Thyroid gland (tissue), 4 donors: Measurements from ENCODE around the gene ANO2.

Experiments used
- POLR2A ChIP-seq, 2 donors: fragments of 450-650 bp; IDR thresholded peaks; one replicate each; pipeline ENCODE4 v1.6.1; 2017; ENCODE audit warnings: antibody characterized with exemption in 2 of 2, mild to moderate bottlenecking in 2 of 2, moderate library complexity in 1 of 2
- TF ChIP-seq, protein P1 (sequence below), 6 experiments: fragments of 200-600 bp in 3 of 6; fragments of 450-650 bp in 3 of 6; sonication (generic) in 3 of 6; IDR thresholded peaks; one replicate each; pipeline ENCODE4 v1.5.1; 2016 to 2019; ENCODE audit warnings: antibody characterized with exemption in 6 of 6, mild to moderate bottlenecking in 2 of 6, inconsistent platforms in 1 of 6, moderate library complexity in 1 of 6

DNA sequence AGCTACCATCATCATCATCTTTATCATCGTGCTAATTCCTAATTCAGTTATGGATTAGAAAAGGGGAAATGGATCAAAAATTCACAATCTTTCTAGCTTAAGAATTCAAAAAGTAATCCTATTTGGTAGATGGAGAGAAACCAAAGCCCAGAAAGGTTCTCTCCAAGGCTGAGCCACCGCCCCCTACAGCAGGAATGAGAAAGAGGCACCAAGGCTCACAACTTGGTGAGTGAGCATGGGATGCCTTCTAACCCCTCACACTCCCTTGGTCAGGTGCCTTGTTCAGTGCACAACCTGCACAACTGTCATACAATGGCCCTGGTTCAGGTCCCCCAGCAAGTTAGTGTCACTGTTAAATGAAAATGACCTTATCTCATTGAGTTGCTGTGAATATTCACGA, 171.5 kb downstream of the ANO2 start:
- TF ChIP-seq, protein P1, sequence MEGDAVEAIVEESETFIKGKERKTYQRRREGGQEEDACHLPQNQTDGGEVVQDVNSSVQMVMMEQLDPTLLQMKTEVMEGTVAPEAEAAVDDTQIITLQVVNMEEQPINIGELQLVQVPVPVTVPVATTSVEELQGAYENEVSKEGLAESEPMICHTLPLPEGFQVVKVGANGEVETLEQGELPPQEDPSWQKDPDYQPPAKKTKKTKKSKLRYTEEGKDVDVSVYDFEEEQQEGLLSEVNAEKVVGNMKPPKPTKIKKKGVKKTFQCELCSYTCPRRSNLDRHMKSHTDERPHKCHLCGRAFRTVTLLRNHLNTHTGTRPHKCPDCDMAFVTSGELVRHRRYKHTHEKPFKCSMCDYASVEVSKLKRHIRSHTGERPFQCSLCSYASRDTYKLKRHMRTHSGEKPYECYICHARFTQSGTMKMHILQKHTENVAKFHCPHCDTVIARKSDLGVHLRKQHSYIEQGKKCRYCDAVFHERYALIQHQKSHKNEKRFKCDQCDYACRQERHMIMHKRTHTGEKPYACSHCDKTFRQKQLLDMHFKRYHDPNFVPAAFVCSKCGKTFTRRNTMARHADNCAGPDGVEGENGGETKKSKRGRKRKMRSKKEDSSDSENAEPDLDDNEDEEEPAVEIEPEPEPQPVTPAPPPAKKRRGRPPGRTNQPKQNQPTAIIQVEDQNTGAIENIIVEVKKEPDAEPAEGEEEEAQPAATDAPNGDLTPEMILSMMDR (IDR thresholded peaks at IDR 0.05): no peak
- no peak for TF ChIP-seq POLR2A (IDR thresholded peaks at IDR 0.05)
